Measurements from ENCODE around the gene GPC5.
"Not testable (repeated sequence)": the region's sequence is repeated elsewhere in the genome, so short reads cannot be mapped to it uniquely, and the experiment has no call there.

Gene GPC5

GRCh38 chr13:92717857-92718256 is 1319.4 kb downstream of the GPC5 start:
- no peak for DNase-seq

- DNase-seq, result no peak
Measured at GRCh38 chr13:92719868-92720267, 1321.4 kb downstream of the GPC5 start.

- DNase-seq, result no peak
Measured at GRCh38 chr13:92721620-92722019, 1323.2 kb downstream of the GPC5 start.

- DNase-seq, result no peak
Measured at GRCh38 chr13:92727118-92727517, 1328.7 kb downstream of the GPC5 start.

GRCh38 chr13:92734068-92734467 is 1335.6 kb downstream of the GPC5 start:
- no peak for DNase-seq

DNA sequence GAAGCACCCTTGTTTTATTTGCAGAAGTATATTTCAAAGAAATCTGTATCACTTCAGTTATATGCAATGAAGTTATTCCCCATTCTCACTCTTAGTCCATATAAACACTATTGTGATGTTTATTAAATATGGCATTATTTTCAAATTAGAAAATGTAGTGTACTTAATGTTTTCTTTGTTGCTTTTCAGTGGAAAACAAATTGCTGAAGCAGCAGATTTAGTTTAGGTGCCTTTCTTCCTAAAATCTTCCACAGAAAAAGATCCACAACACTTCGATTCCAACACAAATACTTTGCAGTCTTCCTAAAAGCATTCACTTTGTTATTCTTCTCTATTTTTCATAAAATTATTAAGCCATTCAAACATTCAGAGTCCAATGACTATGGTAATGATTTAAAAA is 1336.1 kb downstream of the GPC5 start:
- no peak for DNase-seq

GRCh38 chr13:92735909-92736308 is 1337.5 kb downstream of the GPC5 start:
- DNase-seq, result no peak

GRCh38 chr13:92739306-92739818 is 1340.9 kb downstream of the GPC5 start:
- DNase-seq, result no peak

- DNase-seq, result no peak
Measured at GRCh38 chr13:92743992-92744391, 1345.6 kb downstream of the GPC5 start.

DNA sequence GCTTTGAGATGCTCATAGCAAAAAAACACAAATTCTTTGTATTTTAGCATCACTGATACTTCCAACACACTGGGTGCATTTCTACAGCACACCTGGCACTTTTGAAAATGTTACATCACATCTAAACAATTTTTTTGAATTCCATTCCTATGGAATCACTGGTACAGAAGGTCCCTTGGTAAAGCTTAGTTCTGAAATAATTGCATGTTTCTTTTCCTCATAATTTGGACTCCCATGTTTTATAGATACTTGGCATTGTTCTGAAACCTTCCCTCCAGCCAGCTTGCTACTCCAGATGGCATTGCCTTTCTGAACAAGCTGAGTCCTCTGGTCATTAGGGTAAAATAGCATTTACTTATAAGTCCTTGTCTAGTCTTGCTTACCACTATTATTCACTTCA is 1346.8 kb downstream of the GPC5 start:
- no peak for DNase-seq

GRCh38 chr13:92752705-92753104 is 1354.3 kb downstream of the GPC5 start:
- DNase-seq, result not testable (repeated sequence)

- DNase-seq, result no peak
Measured at GRCh38 chr13:92761710-92762109, 1363.3 kb downstream of the GPC5 start.

GRCh38 chr13:92767468-92767867 is 1369.0 kb downstream of the GPC5 start:
- DNase-seq, result no peak

GRCh38 chr13:92768602-92769001 is 1370.2 kb downstream of the GPC5 start:
- DNase-seq, result no peak

DNA sequence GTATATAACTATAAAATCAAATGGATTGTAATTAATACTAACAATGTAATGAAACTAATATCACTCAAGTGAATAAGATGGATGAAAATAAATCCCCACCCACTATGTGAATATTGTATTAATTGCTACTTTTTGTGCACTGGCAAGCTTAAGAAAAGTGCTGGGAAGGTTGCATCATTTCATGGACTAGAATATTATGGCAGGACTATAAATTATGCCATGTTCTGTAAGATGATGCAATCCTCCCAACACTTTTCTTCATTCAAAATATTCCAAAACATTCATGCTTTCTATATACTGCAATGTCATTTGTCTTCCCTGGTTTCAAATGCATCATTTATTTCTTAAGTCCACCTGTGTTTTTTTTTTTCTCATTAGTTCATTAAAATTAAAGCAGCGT is 1370.6 kb downstream of the GPC5 start:
- no peak for DNase-seq

GRCh38 chr13:92775658-92776057 is 1377.2 kb downstream of the GPC5 start:
- DNase-seq, result no peak

- no peak for DNase-seq
Measured at GRCh38 chr13:92781965-92782690, 1383.7 kb downstream of the GPC5 start.

DNA sequence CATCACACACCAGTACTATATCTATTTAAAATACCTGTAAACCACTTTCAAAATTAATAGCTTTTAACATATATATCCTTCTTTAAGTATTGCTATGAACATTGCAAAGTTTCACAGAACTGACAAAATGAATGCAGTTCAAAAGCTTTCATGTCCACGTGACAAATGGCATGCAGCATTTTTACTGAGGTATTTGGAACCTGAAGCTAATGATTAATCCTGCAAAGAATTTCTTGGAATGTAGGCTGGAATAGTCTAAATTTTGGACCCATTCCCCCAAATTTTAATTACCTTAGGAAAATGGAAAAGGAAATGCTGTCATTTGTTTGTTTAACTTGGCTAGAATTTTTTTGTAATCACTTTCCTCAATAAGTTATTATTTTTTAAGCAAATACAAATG is 1404.4 kb downstream of the GPC5 start:
- no peak for DNase-seq

GRCh38 chr13:92804346-92804745 is 1405.9 kb downstream of the GPC5 start:
- no peak for DNase-seq

GRCh38 chr13:92804926-92805325 is 1406.5 kb downstream of the GPC5 start:
- DNase-seq, result no peak

- no peak for DNase-seq
Measured at GRCh38 chr13:92805766-92806165, 1407.3 kb downstream of the GPC5 start.

DNA sequence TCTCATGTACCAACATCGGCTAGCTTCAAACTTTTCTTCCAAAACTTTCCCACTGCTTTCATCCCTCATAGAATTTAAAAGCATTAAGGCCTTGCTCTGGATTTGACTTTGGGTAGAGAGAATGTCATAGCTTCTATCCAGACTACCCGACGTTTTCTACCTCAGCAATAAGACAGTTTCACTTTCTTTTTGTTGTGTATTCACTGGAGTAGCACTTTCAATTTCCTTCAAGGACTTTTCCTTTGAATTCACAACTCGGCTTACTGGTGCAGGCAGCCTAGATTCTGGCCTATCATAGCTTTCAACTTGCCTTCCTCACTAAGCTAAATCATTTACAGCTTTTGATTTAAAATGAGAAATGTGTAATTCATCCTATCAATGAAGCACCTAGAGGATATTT is 1407.8 kb downstream of the GPC5 start:
- no peak for DNase-seq

GRCh38 chr13:92807353-92807752 is 1408.9 kb downstream of the GPC5 start:
- peak; percentile 29 for DNase-seq

- DNase-seq, result no peak
Measured at GRCh38 chr13:92807966-92808365, 1409.5 kb downstream of the GPC5 start.

DNA sequence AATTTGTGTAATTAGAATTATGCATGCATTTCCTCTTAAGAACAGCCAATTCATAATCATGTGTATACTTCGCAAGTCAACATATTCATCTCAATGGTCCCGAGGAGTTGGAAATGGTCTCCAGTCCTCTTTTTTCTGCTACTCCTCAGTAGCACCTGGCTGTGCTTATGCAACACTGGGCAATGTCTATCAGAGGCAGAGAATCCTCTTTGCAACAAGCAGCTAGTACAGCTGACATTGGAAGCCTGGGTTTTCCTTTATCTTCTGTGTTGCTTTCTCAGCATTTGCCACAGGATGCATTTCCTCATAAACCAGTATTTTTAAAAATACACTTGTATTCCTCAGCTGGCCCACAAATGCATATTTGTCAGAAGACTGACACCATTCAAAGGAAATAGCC is 1422.9 kb downstream of the GPC5 start:
- no peak for DNase-seq
